ENCODE results near the gene MOB2.

MOB2 gene

GRCh38 chr11:1456176-1456575, 30.4 kb downstream of the MOB2 start:
- DNase-seq (ENCODE audit: low spot score), result no peak

GRCh38 chr11:1455763-1456060, 30.9 kb downstream of the MOB2 start:
- no peak for DNase-seq (ENCODE audit: low spot score)

GRCh38 chr11:1455032-1455762, 31.4 kb downstream of the MOB2 start:
- no peak for DNase-seq (ENCODE audit: low spot score)

DNA sequence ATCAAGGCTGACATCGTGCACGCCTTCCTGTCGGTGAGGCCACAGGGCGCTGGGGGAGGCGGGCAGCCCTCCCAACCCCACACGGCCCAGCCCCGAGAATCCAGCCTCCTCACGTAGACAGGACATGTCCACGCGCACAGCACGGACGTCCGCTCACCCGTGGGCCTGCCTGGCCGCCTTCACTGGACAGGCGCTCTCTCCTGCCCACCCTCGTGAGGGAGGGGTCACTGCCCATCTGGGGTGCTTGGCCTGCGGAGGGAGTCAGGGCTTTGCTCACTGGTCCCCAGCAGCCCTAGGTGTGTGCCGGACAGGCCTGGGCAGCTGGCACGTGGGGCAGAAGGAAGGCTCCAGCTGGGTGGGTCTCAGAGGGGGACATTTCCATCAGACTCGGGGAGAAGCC, 32.0 kb downstream of the MOB2 start:
- DNase-seq (ENCODE audit: low spot score), result no peak

- no peak for DNase-seq (ENCODE audit: low spot score)
Measured at GRCh38 chr11:1453611-1454034, 33.0 kb downstream of the MOB2 start.

DNA sequence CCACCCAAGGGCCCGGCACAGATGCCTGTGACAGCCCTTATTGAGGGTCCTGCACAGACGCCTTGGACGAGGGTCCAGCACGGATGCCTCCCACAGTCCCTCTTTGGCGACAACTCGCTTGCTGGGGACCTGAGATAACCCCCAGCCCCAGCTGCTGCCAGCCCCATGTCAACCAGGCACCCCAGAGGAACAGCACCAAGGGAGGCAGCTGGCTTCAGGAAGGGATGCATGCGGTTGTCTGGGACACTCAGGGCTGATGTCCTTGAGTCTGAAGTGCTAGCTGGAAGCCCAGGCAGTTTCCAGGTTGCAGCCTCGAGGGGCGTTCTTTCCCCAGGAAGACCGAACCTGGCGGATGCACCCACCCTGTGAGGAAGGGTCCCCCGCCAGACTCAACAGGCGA, 33.8 kb downstream of the MOB2 start:
- no peak for DNase-seq (ENCODE audit: low spot score)

DNA sequence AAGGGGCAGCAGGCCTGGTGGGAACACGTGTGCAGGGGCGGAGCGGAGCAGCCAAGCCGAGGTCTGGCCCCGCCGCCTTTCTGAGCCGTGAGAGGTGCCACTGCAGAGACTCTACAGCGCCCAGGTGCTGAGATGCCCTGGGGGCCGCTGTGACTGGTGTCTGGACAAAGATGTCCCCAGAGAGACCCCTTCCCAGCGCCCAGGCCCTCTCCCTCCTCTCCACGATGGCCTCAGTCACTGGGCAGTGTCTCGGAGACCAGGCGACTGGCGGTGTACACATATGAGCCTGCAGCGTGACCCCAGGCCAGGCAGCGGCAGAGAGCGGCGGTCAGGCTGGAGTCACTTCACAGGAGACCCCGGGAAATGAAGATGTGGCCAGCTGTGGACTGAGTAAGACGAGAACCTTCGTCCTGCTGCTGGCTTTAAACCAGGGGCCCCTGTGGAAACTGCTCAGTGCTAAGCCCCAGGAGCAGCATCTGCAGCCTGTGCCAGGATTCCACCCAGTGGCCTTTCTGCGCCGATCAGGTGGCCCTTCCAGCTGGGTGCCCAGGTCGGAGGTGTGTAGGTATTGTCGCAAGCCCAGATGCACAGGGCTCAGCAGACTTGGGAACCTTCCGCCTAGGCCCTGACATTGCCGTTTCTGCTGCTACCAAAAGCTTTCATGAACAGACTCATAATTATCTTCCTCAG, 34.7 kb downstream of the MOB2 start:
- no peak for DNase-seq (ENCODE audit: low spot score)

DNA sequence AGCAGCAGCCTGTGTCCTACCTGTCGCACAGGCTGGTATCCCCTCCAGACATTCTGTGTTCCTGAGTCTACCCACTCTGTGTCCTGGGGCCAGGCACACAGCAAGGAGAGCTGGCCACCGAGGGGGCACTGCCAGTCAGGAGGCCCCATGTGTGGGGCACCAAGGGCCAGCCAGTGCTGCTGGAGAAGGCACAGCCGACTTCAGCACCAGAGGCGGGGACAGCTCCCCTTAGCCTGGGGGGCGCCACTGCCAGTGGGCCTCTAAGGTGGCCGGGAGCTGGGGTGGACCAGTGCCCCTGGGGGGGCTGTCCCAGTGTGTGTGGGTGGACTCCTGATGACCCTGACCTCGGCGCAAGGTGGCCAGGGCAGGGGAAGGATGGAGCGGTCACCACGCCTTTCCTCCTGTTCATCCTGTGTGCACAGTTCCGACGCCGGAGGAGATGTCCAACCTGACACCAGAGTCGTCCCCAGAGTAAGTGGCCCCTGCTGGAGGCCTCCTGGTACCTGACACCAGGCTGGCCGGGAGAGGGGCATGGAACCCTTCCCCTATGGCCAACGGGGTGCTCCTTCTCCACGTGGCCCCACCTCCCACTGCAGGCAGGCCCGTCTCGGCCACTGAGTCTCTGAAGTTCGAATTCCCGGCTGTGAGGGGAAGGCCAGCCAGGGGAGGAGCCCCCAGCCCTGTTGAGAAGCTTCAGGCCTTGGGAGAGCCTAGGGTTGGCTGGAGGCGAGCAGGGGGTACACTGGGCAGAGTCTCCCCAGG, 35.4 kb downstream of the MOB2 start:
- no peak for DNase-seq (ENCODE audit: low spot score)

- DNase-seq (ENCODE audit: low spot score), result no peak
Measured at GRCh38 chr11:1450344-1450875, 36.2 kb downstream of the MOB2 start.

- DNase-seq (ENCODE audit: low spot score), result no peak
Measured at GRCh38 chr11:1449490-1450243, 36.9 kb downstream of the MOB2 start.

DNA sequence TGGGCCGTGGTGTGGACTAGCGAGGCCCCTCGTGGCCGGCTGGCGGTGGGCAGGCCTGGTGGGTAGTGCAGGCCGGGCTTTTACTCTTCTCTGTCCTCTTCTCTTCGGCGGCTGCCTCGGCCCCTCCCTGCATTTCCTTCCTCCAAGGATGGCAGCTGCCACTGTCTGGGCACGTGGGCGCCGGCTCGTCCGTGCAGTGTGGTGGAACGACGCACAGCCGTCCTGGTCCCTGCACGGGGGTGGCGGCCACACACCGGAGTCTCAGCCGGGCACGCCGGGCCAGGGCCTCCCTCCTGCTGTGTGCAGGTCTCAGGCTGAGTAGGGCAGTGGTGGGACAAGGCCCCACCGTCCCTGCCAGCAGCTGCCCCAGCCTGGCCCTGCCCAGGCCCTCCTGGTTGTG, 37.7 kb downstream of the MOB2 start:
- DNase-seq (ENCODE audit: low spot score), result no peak

DNA sequence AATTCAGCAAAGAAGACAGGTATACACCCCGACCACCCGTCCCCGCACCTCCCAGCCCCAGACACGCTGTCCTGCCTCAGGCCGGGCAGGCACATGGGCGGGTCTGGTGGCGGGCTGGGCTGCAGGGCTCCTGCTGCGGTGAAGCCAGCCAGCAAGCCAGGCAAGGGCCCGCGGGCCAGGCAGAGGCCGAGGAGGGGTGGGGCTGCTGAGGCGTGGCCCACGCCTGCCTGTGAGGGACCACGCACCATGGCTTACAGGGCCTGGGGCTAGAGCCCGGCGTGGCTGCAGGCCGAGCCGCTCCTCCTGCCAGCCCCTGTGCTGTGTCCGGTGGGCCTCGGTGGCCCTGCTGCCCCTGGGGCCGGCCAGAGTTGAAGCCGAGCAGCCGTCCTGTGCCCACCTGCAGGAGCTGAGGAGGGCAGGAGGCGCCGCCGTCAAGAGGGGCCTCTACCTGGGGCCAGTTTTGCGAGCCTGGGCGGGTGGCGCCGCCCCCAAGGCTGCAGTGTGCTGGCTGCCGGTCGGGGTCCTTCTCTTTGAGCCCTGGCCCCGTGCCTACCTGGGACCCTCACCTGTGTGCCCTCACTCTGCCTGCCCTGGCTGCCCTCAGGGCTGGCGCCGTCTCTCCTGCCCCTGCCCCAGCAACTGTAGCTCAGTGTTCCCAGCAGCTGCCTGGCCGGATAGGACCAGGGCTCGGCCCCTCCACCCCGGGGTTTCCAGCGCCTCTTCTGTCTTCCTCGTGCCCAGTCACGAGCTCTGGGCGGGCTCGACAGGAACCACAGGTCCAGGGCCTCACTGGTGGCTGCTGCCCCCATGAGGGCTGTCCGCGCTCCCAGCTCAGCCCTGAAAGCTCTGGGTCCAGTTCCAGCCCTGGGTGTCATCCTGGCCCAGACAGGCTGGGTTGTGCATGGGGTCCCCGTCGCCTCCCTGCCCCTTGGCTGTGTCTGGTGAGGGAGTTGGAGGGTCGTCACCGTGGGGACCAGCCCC, 38.4 kb downstream of the MOB2 start:
- peak; percentile 64 for DNase-seq (ENCODE audit: low spot score)

- DNase-seq (ENCODE audit: low spot score), result no peak
Measured at GRCh38 chr11:1446623-1447022, 40.0 kb downstream of the MOB2 start.

DNA sequence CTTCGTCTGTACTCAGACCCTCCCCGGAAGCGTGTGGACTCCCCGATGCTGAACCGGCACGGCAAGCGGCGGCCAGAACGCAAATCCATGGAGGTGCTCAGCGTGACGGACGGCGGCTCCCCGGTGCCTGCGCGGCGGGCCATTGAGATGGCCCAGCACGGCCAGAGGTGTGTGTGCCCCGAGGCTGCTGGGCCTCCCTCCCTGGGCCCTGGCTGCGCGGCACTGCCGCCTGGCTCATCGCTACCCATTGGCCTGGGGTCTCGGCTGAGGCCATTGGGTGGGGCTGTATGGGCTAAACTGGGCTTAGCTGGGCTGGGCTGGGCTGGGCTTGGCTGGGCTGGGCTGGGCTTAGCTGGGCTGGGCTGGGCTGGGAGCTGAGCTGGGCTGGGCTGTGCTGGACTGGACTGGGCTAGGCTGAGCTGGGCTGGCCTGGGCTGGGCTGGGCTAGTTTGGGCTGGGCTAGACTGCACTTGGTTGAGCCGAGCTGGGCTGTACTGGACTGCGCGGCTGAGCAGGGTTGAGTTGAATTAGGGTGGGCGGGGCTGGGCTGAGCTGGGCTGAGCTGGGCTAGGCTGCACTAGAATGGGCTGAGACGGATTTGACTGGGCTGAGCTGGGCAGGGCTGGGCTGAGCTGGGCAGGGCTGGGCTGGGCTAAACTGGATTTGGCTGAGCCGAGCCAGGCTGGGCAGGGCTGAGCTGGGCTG, 40.7 kb downstream of the MOB2 start:
- DNase-seq (ENCODE audit: low spot score), result no peak

GRCh38 chr11:1444823-1445422, 41.7 kb downstream of the MOB2 start:
- DNase-seq (ENCODE audit: low spot score), result no peak

GRCh38 chr11:1444321-1444720, 42.3 kb downstream of the MOB2 start:
- no peak for DNase-seq (ENCODE audit: low spot score)

DNA sequence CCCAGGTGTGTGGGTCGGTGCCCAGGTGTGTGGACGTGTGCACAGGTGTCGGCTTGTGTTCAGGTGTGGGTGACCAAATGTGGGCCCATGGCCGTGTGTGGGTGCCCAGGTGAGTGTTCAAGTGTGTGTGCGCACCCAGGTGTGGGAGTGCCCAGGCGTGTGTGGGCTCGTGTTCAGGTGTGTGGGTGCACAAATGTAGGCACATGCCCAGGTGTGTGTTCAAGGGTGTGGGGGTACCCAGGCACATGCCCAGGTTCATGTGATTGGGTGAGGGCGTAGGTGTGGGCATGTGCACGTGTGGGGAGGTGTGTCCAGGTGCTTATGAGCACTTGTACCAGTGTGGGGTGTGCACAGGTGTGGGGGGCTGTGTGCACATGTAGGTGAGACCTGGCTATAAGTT, 42.8 kb downstream of the MOB2 start:
- no peak for DNase-seq (ENCODE audit: low spot score)

GRCh38 chr11:1442807-1443366, 43.7 kb downstream of the MOB2 start:
- no peak for DNase-seq (ENCODE audit: low spot score)

DNA sequence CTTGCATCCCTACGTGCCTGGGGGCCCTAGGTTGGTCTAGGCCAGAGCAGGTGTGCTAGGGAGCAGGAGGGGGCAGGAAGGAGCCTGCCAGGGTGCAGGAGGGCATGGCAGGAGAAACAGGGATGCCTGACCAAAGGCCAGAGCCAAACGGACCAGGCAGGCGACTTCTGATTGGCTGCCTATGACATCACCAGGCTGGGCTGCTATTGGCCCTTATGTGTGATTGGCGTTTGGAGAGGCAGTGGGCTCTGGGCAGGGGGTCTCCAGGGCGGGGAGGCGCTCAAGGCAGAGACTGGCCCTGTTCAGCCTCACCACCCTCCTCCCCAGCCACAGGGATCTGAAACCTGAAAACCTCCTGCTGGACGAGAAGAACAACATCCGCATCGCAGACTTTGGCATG, 44.4 kb downstream of the MOB2 start:
- peak; percentile 26 for DNase-seq (ENCODE audit: low spot score)

- no peak for DNase-seq (ENCODE audit: low spot score)
Measured at GRCh38 chr11:1440496-1440895, 46.1 kb downstream of the MOB2 start.
